ENCODE results near the gene PRKRA. TPM values are rescaled to one million over a fixed set of nuclear protein-coding genes. Genes with fewer than 3 reads are reported as not detected.

Gene PRKRA
- total and polyA plus RNA-seq, 2 of the 13 experiments (the other 11 are each of a cell fraction or from before 2014, with no cell fraction given) = 53.1 to 74.7 TPM

DNA sequence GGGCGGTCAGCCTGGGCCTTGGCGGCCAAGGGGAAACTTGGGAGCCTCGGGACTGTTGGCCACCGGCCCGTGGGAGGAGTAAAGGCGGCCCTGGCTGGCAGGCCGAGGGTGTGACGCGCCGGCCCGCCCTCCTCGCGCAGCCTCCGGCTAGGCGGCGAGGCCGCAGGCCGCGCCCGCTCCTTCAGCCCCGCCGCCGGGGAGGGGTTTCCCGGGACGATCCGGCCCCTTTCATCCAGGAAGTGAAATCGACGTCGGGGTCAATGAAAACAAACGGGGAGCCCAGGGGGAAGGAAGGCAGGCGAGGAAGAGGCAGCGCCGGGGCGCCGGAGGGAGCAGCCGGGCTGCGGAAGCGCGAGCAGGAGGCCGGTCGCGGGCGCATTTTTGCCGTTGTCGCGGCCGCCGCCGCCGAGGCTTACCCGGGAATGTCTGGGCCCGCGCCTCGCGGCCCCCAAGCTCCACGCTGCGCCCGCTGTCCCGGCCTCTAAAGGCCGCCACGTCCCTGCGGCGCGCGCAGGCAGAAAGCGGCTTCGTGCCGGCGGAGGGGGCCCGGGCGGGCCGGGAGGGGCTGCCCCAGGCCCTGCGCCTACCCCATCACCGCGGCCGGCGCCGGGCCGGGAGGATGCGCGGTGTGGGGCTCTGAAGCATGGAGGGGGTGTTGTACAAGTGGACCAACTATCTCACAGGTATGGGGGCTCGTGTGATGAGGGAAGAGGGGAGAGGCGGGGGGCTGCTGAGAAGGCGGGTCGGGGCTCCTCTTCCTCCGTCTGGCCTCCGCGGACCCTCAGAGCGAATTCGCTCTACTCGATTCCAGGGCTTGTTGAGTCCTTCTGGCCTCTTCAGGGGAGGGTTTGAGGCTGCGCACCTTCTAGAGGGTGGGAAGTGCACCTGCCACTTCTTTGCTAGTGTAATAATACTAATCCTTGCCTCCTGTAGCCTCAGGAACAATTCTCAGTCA, 29.5 kb upstream of the PRKRA start, which contains the start of gene PLEKHA3 (continued):
- TF ChIP-seq, protein P1, sequence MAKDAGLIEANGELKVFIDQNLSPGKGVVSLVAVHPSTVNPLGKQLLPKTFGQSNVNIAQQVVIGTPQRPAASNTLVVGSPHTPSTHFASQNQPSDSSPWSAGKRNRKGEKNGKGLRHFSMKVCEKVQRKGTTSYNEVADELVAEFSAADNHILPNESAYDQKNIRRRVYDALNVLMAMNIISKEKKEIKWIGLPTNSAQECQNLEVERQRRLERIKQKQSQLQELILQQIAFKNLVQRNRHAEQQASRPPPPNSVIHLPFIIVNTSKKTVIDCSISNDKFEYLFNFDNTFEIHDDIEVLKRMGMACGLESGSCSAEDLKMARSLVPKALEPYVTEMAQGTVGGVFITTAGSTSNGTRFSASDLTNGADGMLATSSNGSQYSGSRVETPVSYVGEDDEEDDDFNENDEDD (CRISPR knock-in tag; IDR thresholded peaks at IDR 0.05; ENCODE audit: borderline replicate concordance) = peak; percentile 65; the same call in 1 of the 2 replicates
- TF ChIP-seq HNRNPK (IDR thresholded peaks at IDR 0.05; ENCODE audit: low read depth, low read length, poor library complexity, severe bottlenecking) (peak; percentile 60), ZNF766 (CRISPR knock-in tag; IDR thresholded peaks at IDR 0.05; ENCODE audit: borderline replicate concordance) (peak; percentile 72; the same call in 1 of the 2 replicates), RBFOX2 (IDR thresholded peaks at IDR 0.05; ENCODE audit: low read depth, low read length) (peak; percentile 86), GATAD1 (CRISPR knock-in tag; IDR thresholded peaks at IDR 0.05) (peak; percentile 64; the same call in 1 of the 2 replicates), ZNF24 (IDR thresholded peaks at IDR 0.05) (0 out of 2 replicates have a peak, but pooled peaks have one; percentile 40), ZNF75D (CRISPR knock-in tag; IDR thresholded peaks at IDR 0.05; ENCODE audit: borderline replicate concordance) (no peak), HDAC1 (CRISPR knock-in tag; IDR thresholded peaks at IDR 0.05) (peak; percentile 90), HNF4A (CRISPR knock-in tag; IDR thresholded peaks at IDR 0.05) (peak; percentile 74), IKZF5 (CRISPR knock-in tag; IDR thresholded peaks at IDR 0.05) (peak; percentile 69; the same call in 1 of the 2 replicates), ZBTB20 (CRISPR knock-in tag; IDR thresholded peaks at IDR 0.05; ENCODE audit: borderline replicate concordance, low read depth) (peak; percentile 73), ZNF414 (CRISPR knock-in tag; IDR thresholded peaks at IDR 0.05) (no peak), HIVEP1 (CRISPR knock-in tag; IDR thresholded peaks at IDR 0.05) (peak; percentile 42; the same call in 1 of the 2 replicates), ZNF709 (CRISPR knock-in tag; IDR thresholded peaks at IDR 0.05) (peak; percentile 97), ARNT2 (CRISPR knock-in tag; IDR thresholded peaks at IDR 0.05; ENCODE audit: low read depth) (peak; percentile 80), ZNF317 (CRISPR knock-in tag; IDR thresholded peaks at IDR 0.05) (no peak; the same call in 1 of the 2 replicates)
- TF ChIP-seq, protein P2, sequence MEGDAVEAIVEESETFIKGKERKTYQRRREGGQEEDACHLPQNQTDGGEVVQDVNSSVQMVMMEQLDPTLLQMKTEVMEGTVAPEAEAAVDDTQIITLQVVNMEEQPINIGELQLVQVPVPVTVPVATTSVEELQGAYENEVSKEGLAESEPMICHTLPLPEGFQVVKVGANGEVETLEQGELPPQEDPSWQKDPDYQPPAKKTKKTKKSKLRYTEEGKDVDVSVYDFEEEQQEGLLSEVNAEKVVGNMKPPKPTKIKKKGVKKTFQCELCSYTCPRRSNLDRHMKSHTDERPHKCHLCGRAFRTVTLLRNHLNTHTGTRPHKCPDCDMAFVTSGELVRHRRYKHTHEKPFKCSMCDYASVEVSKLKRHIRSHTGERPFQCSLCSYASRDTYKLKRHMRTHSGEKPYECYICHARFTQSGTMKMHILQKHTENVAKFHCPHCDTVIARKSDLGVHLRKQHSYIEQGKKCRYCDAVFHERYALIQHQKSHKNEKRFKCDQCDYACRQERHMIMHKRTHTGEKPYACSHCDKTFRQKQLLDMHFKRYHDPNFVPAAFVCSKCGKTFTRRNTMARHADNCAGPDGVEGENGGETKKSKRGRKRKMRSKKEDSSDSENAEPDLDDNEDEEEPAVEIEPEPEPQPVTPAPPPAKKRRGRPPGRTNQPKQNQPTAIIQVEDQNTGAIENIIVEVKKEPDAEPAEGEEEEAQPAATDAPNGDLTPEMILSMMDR (CRISPR knock-in tag; IDR thresholded peaks at IDR 0.05) = peak; percentile 32
- TF ChIP-seq, protein P3, sequence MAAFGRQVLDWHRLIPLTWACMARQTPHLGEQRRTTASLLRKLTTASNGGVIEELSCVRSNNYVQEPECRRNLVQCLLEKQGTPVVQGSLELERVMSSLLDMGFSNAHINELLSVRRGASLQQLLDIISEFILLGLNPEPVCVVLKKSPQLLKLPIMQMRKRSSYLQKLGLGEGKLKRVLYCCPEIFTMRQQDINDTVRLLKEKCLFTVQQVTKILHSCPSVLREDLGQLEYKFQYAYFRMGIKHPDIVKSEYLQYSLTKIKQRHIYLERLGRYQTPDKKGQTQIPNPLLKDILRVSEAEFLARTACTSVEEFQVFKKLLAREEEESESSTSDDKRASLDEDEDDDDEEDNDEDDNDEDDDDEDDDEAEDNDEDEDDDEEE (CRISPR knock-in tag; IDR thresholded peaks at IDR 0.05) = peak; percentile 75; the same call in 1 of the 2 replicates
- TF ChIP-seq, protein P4, sequence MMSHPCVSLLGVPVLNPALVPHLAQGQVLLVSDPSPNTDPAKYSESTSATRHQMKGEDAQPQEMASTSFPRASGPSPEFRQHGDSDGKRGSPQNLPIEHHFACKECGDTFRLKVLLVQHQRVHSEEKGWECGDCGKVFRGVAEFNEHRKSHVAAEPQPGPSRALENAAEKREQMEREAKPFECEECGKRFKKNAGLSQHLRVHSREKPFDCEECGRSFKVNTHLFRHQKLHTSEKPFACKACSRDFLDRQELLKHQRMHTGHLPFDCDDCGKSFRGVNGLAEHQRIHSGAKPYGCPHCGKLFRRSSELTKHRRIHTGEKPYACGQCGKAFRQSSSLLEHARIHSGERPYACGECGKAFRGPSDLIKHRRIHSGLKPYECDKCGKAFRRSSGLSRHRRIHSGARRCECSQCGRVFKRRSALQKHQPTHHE (CRISPR knock-in tag; IDR thresholded peaks at IDR 0.05; ENCODE audit: borderline replicate concordance) = peak; percentile 89; the same call in 1 of the 2 replicates
